ENCODE measurements around the gene RNF111. TPM values are rescaled to one million over a fixed set of nuclear protein-coding genes. Genes with fewer than 3 reads are reported as not detected.
A peak's percentile ranks its signal among the peaks of the same experiment; 100 is the strongest.
"Not testable (repeated sequence)": the region's sequence is repeated elsewhere in the genome, so short reads cannot be mapped to it uniquely, and the experiment has no call there.

The RNF111 gene
- total and polyA plus RNA-seq, 4 donors: 8.7 to 52.0 (median 19.5) TPM

DNA sequence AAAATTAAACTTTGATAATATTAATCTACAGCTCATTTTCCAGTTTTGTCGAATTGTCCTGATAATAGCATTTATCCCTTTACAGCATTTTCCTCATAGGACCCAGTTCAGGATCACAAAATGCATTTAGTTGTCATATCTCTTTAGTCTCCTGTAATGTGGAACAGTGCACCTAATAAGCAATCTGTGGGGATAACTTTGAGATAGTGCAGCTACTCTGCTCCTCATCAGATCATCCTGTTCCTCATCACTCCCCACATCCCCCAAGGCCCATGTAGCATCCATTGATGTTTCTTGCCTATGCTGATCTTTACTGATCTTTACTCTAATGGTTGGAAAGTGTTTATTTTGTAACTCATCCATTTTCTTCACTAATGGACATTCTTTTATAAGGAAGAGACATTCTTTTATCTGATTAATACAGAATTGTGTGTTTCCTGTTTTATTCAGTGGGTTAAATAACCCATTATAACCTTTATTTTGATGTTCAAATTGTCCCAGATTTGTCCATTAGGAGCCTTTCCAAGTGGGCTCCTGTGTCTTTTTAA lies 7.5 kb downstream of the RNF111 start:
- H3K36me3 ChIP-seq (ENCODE audit: control insufficient read depth in 4 of 4, insufficient read depth in 4 of 4, low read length in 4 of 4): peaks cover 0 to 6% (median 5%) of the 10 kb centered on the region in 4 donors
- TF ChIP-seq CTCF (IDR thresholded peaks at IDR 0.05; ENCODE audit: control extremely low read depth, extremely low read depth): no peak
- no peak overlapping the region for H3K9ac ChIP-seq (ENCODE audit: insufficient read depth in 1 of 2, low read length in 2 of 2)
- no peak overlapping the region for H3K27ac ChIP-seq (ENCODE audit: low read depth in 1 of 2, low read length in 1 of 2)
- peaks cover 0 to 13% (median 3%) of the 10 kb centered on the region in 5 donors for H3K4me1 ChIP-seq (ENCODE audit: control insufficient read depth in 5 of 5, insufficient read depth in 5 of 5, low read length in 5 of 5)
- no peak for DNase-seq
- no peaks in the 10 kb centered on the region for H3K27me3 ChIP-seq (ENCODE audit: control insufficient read depth in 3 of 3, insufficient read depth in 3 of 3, low read length in 2 of 3)
- H3K4me3 ChIP-seq: no peak overlapping the region
- no peak for ATAC-seq (ENCODE audit: insufficient read depth, low FRiP score)
- 90 to 98% methylated on average over 1 of the region's 1 CpG for WGBS, 2 donors
- H3K9me3 ChIP-seq (ENCODE audit: control insufficient read depth in 4 of 4, insufficient read depth in 3 of 4, low read length in 3 of 4): no peaks in the 10 kb centered on the region

DNA sequence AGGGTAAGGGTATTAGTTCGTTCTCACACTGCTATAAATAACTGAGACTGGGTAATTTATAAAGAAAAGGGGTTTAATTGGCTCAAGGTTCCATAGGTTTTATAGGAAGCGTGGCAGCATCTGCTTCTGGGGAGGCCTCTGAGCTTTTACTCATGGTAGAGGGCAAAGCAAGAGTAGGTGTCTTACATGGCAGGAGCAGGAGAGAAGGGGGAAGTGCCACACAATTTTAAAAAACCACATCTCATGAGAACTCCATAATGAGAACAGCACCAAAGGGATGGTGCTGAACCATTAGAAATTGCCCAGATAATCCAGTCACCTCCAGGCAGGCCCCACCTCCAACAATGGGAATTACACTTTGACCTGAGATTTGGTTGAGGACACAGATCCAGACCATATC lies 12.2 kb downstream of the RNF111 start:
- H3K9me3 ChIP-seq (ENCODE audit: control insufficient read depth in 4 of 4, insufficient read depth in 3 of 4, low read length in 3 of 4): no peaks in the 10 kb centered on the region
- DNase-seq (no peak), ATAC-seq (ENCODE audit: insufficient read depth, low FRiP score) (no peak)
- TF ChIP-seq CTCF (IDR thresholded peaks at IDR 0.05; ENCODE audit: control extremely low read depth, extremely low read depth): no peak
- H3K27me3 ChIP-seq (ENCODE audit: control insufficient read depth in 3 of 3, insufficient read depth in 3 of 3, low read length in 2 of 3): no peaks in the 10 kb centered on the region
- no peak overlapping the region for H3K27ac ChIP-seq (ENCODE audit: low read depth in 1 of 2, low read length in 1 of 2)
- WGBS, 2 donors: 92 to 97% methylated on average over 2 of the region's 2 CpGs
- no peak overlapping the region for H3K4me3 ChIP-seq
- peaks cover 0 to 2% (median under 1%) of the 10 kb centered on the region in 4 donors for H3K36me3 ChIP-seq (ENCODE audit: control insufficient read depth in 4 of 4, insufficient read depth in 4 of 4, low read length in 4 of 4)
- H3K4me1 ChIP-seq (ENCODE audit: control insufficient read depth in 5 of 5, insufficient read depth in 5 of 5, low read length in 5 of 5): peaks cover 0 to 7% (median 4%) of the 10 kb centered on the region in 5 donors
- peak overlapping the region in 1 of 2 donors; percentile 11 for H3K9ac ChIP-seq (ENCODE audit: insufficient read depth in 1 of 2, low read length in 2 of 2)

GRCh38 chr15:59000251-59000650 lies 12.8 kb downstream of the RNF111 start:
- not testable (repeated sequence) for H3K9me3 ChIP-seq (ENCODE audit: control insufficient read depth in 4 of 4, insufficient read depth in 3 of 4, low read length in 3 of 4); H3K9ac ChIP-seq (ENCODE audit: insufficient read depth in 1 of 2, low read length in 2 of 2); DNase-seq; H3K36me3 ChIP-seq (ENCODE audit: control insufficient read depth in 4 of 4, insufficient read depth in 4 of 4, low read length in 4 of 4); H3K4me1 ChIP-seq (ENCODE audit: control insufficient read depth in 5 of 5, insufficient read depth in 5 of 5, low read length in 5 of 5); H3K27me3 ChIP-seq (ENCODE audit: control insufficient read depth in 3 of 3, insufficient read depth in 3 of 3, low read length in 2 of 3); H3K4me3 ChIP-seq; ATAC-seq (ENCODE audit: insufficient read depth, low FRiP score); H3K27ac ChIP-seq (ENCODE audit: low read depth in 1 of 2, low read length in 1 of 2)
- WGBS, 2 donors: 98 to 99% methylated on average over 10 of the region's 10 CpGs

DNA sequence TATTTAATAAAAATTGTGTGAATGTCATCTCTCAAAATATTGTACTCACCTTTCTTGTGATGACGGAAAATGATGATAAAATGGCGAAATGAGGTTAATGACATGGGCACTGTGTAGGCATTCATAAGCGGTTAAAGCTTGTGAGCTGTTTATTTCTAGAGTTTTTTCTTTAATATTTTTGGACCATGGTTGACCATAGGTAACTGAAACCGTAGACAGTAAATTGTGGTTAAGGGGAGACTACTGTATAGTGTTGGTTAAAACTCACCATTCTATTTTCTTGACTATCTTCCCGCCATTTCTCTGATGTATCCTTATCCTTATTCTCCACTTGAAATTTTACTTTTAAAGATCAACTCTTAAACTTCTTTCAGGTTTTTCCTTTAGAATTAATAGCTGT lies 14.5 kb downstream of the RNF111 start:
- Histone ChIP-seq H3K27ac (ENCODE audit: low read depth in 1 of 2, low read length in 1 of 2) (no peak overlapping the region), H3K4me1 (ENCODE audit: control insufficient read depth in 5 of 5, insufficient read depth in 5 of 5, low read length in 5 of 5) (peaks cover 0 to 7% (median 4%) of the 10 kb centered on the region in 5 donors)
- 86 to 93% methylated on average over 5 of the region's 5 CpGs for WGBS, 2 donors

More for the DNA sequence above, 14.5 kb downstream of the RNF111 start:
- H3K27me3 ChIP-seq (ENCODE audit: control insufficient read depth in 3 of 3, insufficient read depth in 3 of 3, low read length in 2 of 3): no peaks in the 10 kb centered on the region
- no peak for TF ChIP-seq CTCF (IDR thresholded peaks at IDR 0.05; ENCODE audit: control extremely low read depth, extremely low read depth)
- no peak overlapping the region for H3K9ac ChIP-seq (ENCODE audit: insufficient read depth in 1 of 2, low read length in 2 of 2)
- DNase-seq (no peak), ATAC-seq (ENCODE audit: insufficient read depth, low FRiP score) (no peak)
- H3K9me3 ChIP-seq (ENCODE audit: control insufficient read depth in 4 of 4, insufficient read depth in 3 of 4, low read length in 3 of 4): no peaks in the 10 kb centered on the region
- peaks cover 2 to 7% (median 3%) of the 10 kb centered on the region in 4 donors for H3K36me3 ChIP-seq (ENCODE audit: control insufficient read depth in 4 of 4, insufficient read depth in 4 of 4, low read length in 4 of 4)
- no peak overlapping the region for H3K4me3 ChIP-seq
